ENCODE results near the gene BICD2.

The BICD2 gene

GRCh38 chr9:92715488-92716231 lies 49.0 kb downstream of the BICD2 start:
- Histone ChIP-seq H3K4me1 (ENCODE audit: insufficient read depth, low read length) (peaks cover 8% of the 10 kb centered on the region), H3K27me3 (ENCODE audit: control insufficient read depth in 1 of 2, insufficient read depth in 2 of 2, low read length in 2 of 2) (no peaks in the 10 kb centered on the region), H3K4me3 (ENCODE audit: low read depth in 1 of 2, low read length in 2 of 2) (no peak overlapping the region), H3K9ac (ENCODE audit: low read length) (no peak overlapping the region), H3K9me3 (ENCODE audit: low read length) (no peaks in the 10 kb centered on the region), H3K36me3 (ENCODE audit: insufficient read depth, low read length) (peaks cover 89% of the 10 kb centered on the region), H3K27ac (ENCODE audit: low read depth, low read length) (no peak overlapping the region)

GRCh38 chr9:92714787-92715487 lies 49.7 kb downstream of the BICD2 start:
- Histone ChIP-seq H3K9ac (ENCODE audit: low read length) (no peak overlapping the region), H3K27ac (ENCODE audit: low read depth, low read length) (no peak overlapping the region), H3K36me3 (ENCODE audit: insufficient read depth, low read length) (peaks cover 86% of the 10 kb centered on the region), H3K27me3 (ENCODE audit: control insufficient read depth in 1 of 2, insufficient read depth in 2 of 2, low read length in 2 of 2) (no peaks in the 10 kb centered on the region), H3K4me1 (ENCODE audit: insufficient read depth, low read length) (peaks cover 8% of the 10 kb centered on the region), H3K4me3 (ENCODE audit: low read depth in 1 of 2, low read length in 2 of 2) (no peak overlapping the region), H3K9me3 (ENCODE audit: low read length) (no peaks in the 10 kb centered on the region)

- no peaks in the 10 kb centered on the region for H3K27me3 ChIP-seq (ENCODE audit: control insufficient read depth in 1 of 2, insufficient read depth in 2 of 2, low read length in 2 of 2)
- H3K4me1 ChIP-seq (ENCODE audit: insufficient read depth, low read length): peaks cover 8% of the 10 kb centered on the region
- peaks cover 85% of the 10 kb centered on the region for H3K36me3 ChIP-seq (ENCODE audit: insufficient read depth, low read length)
- no peak overlapping the region for H3K9ac ChIP-seq (ENCODE audit: low read length)
- H3K9me3 ChIP-seq (ENCODE audit: low read length): no peaks in the 10 kb centered on the region
- no peak overlapping the region for H3K4me3 ChIP-seq (ENCODE audit: low read depth in 1 of 2, low read length in 2 of 2)
- no peak overlapping the region for H3K27ac ChIP-seq (ENCODE audit: low read depth, low read length)
Measured at GRCh38 chr9:92714016-92714415, 50.6 kb downstream of the BICD2 start.

- no peaks in the 10 kb centered on the region for H3K27me3 ChIP-seq (ENCODE audit: control insufficient read depth in 1 of 2, insufficient read depth in 2 of 2, low read length in 2 of 2)
- H3K36me3 ChIP-seq (ENCODE audit: insufficient read depth, low read length): peaks cover 83% of the 10 kb centered on the region
- H3K4me3 ChIP-seq (ENCODE audit: low read depth in 1 of 2, low read length in 2 of 2): no peak overlapping the region
- H3K9ac ChIP-seq (ENCODE audit: low read length): no peak overlapping the region
- H3K27ac ChIP-seq (ENCODE audit: low read depth, low read length): no peak overlapping the region
- no peaks in the 10 kb centered on the region for H3K9me3 ChIP-seq (ENCODE audit: low read length)
- peaks cover 8% of the 10 kb centered on the region for H3K4me1 ChIP-seq (ENCODE audit: insufficient read depth, low read length)
Measured at GRCh38 chr9:92713528-92713927, 51.1 kb downstream of the BICD2 start.

- H3K9ac ChIP-seq (ENCODE audit: low read length): no peak overlapping the region
- H3K27ac ChIP-seq (ENCODE audit: low read depth, low read length): no peak overlapping the region
- H3K27me3 ChIP-seq (ENCODE audit: control insufficient read depth in 1 of 2, insufficient read depth in 2 of 2, low read length in 2 of 2): no peaks in the 10 kb centered on the region
- peaks cover 75% of the 10 kb centered on the region for H3K36me3 ChIP-seq (ENCODE audit: insufficient read depth, low read length)
- H3K4me1 ChIP-seq (ENCODE audit: insufficient read depth, low read length): peaks cover 8% of the 10 kb centered on the region
- H3K9me3 ChIP-seq (ENCODE audit: low read length): no peaks in the 10 kb centered on the region
- H3K4me3 ChIP-seq (ENCODE audit: low read depth in 1 of 2, low read length in 2 of 2): no peak overlapping the region
Measured at GRCh38 chr9:92712767-92713166, 51.9 kb downstream of the BICD2 start.

- Histone ChIP-seq H3K27ac (ENCODE audit: low read depth, low read length) (no peak overlapping the region), H3K4me1 (ENCODE audit: insufficient read depth, low read length) (peaks cover 7% of the 10 kb centered on the region), H3K36me3 (ENCODE audit: insufficient read depth, low read length) (peaks cover 66% of the 10 kb centered on the region)
Measured at GRCh38 chr9:92711844-92712243, 52.8 kb downstream of the BICD2 start.

GRCh38 chr9:92711146-92711545 lies 53.5 kb downstream of the BICD2 start:
- peaks cover under 1% of the 10 kb centered on the region for H3K4me1 ChIP-seq (ENCODE audit: insufficient read depth, low read length)
- peaks cover 61% of the 10 kb centered on the region for H3K36me3 ChIP-seq (ENCODE audit: insufficient read depth, low read length)
- no peaks in the 10 kb centered on the region for H3K27me3 ChIP-seq (ENCODE audit: control insufficient read depth in 1 of 2, insufficient read depth in 2 of 2, low read length in 2 of 2)
- H3K9me3 ChIP-seq (ENCODE audit: low read length): no peaks in the 10 kb centered on the region
- H3K4me3 ChIP-seq (ENCODE audit: low read depth in 1 of 2, low read length in 2 of 2): no peak overlapping the region
- H3K27ac ChIP-seq (ENCODE audit: low read depth, low read length): no peak overlapping the region
- H3K9ac ChIP-seq (ENCODE audit: low read length): no peak overlapping the region

More at GRCh38 chr9:92711844-92712243, 52.8 kb downstream of the BICD2 start:
- no peaks in the 10 kb centered on the region for H3K9me3 ChIP-seq (ENCODE audit: low read length)
- no peak overlapping the region for H3K4me3 ChIP-seq (ENCODE audit: low read depth in 1 of 2, low read length in 2 of 2)
- no peak overlapping the region for H3K9ac ChIP-seq (ENCODE audit: low read length)
- no peaks in the 10 kb centered on the region for H3K27me3 ChIP-seq (ENCODE audit: control insufficient read depth in 1 of 2, insufficient read depth in 2 of 2, low read length in 2 of 2)

GRCh38 chr9:92710368-92710767 lies 54.3 kb downstream of the BICD2 start:
- peaks cover 55% of the 10 kb centered on the region for H3K36me3 ChIP-seq (ENCODE audit: insufficient read depth, low read length)
- H3K9ac ChIP-seq (ENCODE audit: low read length): no peak overlapping the region
- H3K27ac ChIP-seq (ENCODE audit: low read depth, low read length): no peak overlapping the region
- H3K9me3 ChIP-seq (ENCODE audit: low read length): no peaks in the 10 kb centered on the region
- H3K4me3 ChIP-seq (ENCODE audit: low read depth in 1 of 2, low read length in 2 of 2): no peak overlapping the region
- H3K27me3 ChIP-seq (ENCODE audit: control insufficient read depth in 1 of 2, insufficient read depth in 2 of 2, low read length in 2 of 2): no peaks in the 10 kb centered on the region
- no peaks in the 10 kb centered on the region for H3K4me1 ChIP-seq (ENCODE audit: insufficient read depth, low read length)

GRCh38 chr9:92709954-92710353 lies 54.7 kb downstream of the BICD2 start:
- Histone ChIP-seq H3K9me3 (ENCODE audit: low read length) (no peaks in the 10 kb centered on the region), H3K4me1 (ENCODE audit: insufficient read depth, low read length) (no peaks in the 10 kb centered on the region), H3K9ac (ENCODE audit: low read length) (no peak overlapping the region), H3K4me3 (ENCODE audit: low read depth in 1 of 2, low read length in 2 of 2) (no peak overlapping the region), H3K27ac (ENCODE audit: low read depth, low read length) (no peak overlapping the region), H3K27me3 (ENCODE audit: control insufficient read depth in 1 of 2, insufficient read depth in 2 of 2, low read length in 2 of 2) (no peaks in the 10 kb centered on the region), H3K36me3 (ENCODE audit: insufficient read depth, low read length) (peaks cover 51% of the 10 kb centered on the region)

- Histone ChIP-seq H3K4me3 (ENCODE audit: low read depth in 1 of 2, low read length in 2 of 2) (no peak overlapping the region), H3K36me3 (ENCODE audit: insufficient read depth, low read length) (peaks cover 44% of the 10 kb centered on the region), H3K9me3 (ENCODE audit: low read length) (no peaks in the 10 kb centered on the region), H3K4me1 (ENCODE audit: insufficient read depth, low read length) (no peaks in the 10 kb centered on the region), H3K9ac (ENCODE audit: low read length) (no peak overlapping the region), H3K27ac (ENCODE audit: low read depth, low read length) (no peak overlapping the region), H3K27me3 (ENCODE audit: control insufficient read depth in 1 of 2, insufficient read depth in 2 of 2, low read length in 2 of 2) (no peaks in the 10 kb centered on the region)
Measured at GRCh38 chr9:92709240-92709639, 55.4 kb downstream of the BICD2 start.

- H3K4me3 ChIP-seq (ENCODE audit: low read depth in 1 of 2, low read length in 2 of 2): no peak overlapping the region
- no peak overlapping the region for H3K27ac ChIP-seq (ENCODE audit: low read depth, low read length)
- H3K4me1 ChIP-seq (ENCODE audit: insufficient read depth, low read length): no peaks in the 10 kb centered on the region
Measured at GRCh38 chr9:92707530-92707929, 57.1 kb downstream of the BICD2 start.

More at GRCh38 chr9:92707530-92707929, 57.1 kb downstream of the BICD2 start:
- Histone ChIP-seq H3K27me3 (ENCODE audit: control insufficient read depth in 1 of 2, insufficient read depth in 2 of 2, low read length in 2 of 2) (no peaks in the 10 kb centered on the region), H3K9me3 (ENCODE audit: low read length) (no peaks in the 10 kb centered on the region), H3K9ac (ENCODE audit: low read length) (no peak overlapping the region), H3K36me3 (ENCODE audit: insufficient read depth, low read length) (peaks cover 28% of the 10 kb centered on the region)
